A549 (cell line): Measurements from ENCODE around the gene ARAP1. TPM values are rescaled to one million over a fixed set of nuclear protein-coding genes. Genes with fewer than 3 reads are reported as not detected.

Source experiments
- ATAC-seq, 2 experiments: fragments of 200-7000 bp in 1 of 2; fragments of >200 bp in 1 of 2; cut with Nextera tagmentation in 1 of 2; cut with Tn5 transposase in 1 of 2; 3 replicates each; pipeline versions ENCODE4 v1.8.0 to v1.9.1; 2018 to 2020; ENCODE audit warnings: mild to moderate bottlenecking in 1 of 2, moderate library complexity in 1 of 2
- CTCF ChIA-PET: fragments of 300-600 bp; sonication (Branson Sonifier 250); formaldehyde crosslinking; extraction: SDS; loops from one replicate; lab custom pipeline; 2021; ENCODE audit warnings: antibody characterized with exemption, inconsistent platforms; lab: Yijun Ruan, JAX
- POLR2A ChIA-PET: fragments of 350-600 bp; formaldehyde crosslinking; extraction: SDS; loops from one replicate; lab custom pipeline; 2021; ENCODE audit warnings: antibody characterized with exemption, inconsistent platforms; lab: Yijun Ruan, JAX
- DNase-seq, 2 experiments: peaks; one replicate each; pipeline versions ENCODE4 v3.0.0 to v3.0.0-alpha.2; 2011 to 2016; ENCODE audit warnings: low read depth in 1 of 2, low spot score in 1 of 2
- FAIRE-seq: peaks from 2 replicates; lab custom pipeline; 2011; peaks lifted over from hg19 to GRCh38; lab: Jason Lieb, UNC
- H3K27ac ChIP-seq, 2 experiments: fragments of >200 bp; sonication (Bioruptor Twin); formaldehyde crosslinking; 3 replicates each; pipeline ENCODE4 v1.5.1; 2016 to 2017
- H3K4me1 ChIP-seq: fragments of >200 bp; sonication (Bioruptor Twin); formaldehyde crosslinking; 3 replicates; pipeline ENCODE4 v1.6.1; 2016
- H3K4me2 ChIP-seq: fragments of >200 bp; sonication (Bioruptor Twin); formaldehyde crosslinking; 3 replicates; pipeline ENCODE4 v1.6.1; 2016
- H3K4me3 ChIP-seq: fragments of >200 bp; sonication (Bioruptor Twin); formaldehyde crosslinking; 3 replicates; pipeline ENCODE4 v1.5.1; 2016
- H3K9me3 ChIP-seq: fragments of >200 bp; sonication (Bioruptor Twin); formaldehyde crosslinking; 3 replicates; pipeline ENCODE4 v1.6.1; 2016
- CBX2 ChIP-seq: fragments of 200-600 bp; sonication (generic); IDR thresholded peaks from 2 replicates; pipeline ENCODE4 v1.6.1; 2016; ENCODE audit warnings: low read depth, mild to moderate bottlenecking, borderline replicate concordance
- CHD4 ChIP-seq: fragments of 200-600 bp; sonication (generic); IDR thresholded peaks from 2 replicates; pipeline ENCODE4 v1.6.1; 2016; ENCODE audit warnings: antibody characterized with exemption, mild to moderate bottlenecking, borderline replicate concordance
- CTCF ChIP-seq: fragments of >200 bp; sonication (Bioruptor Twin); formaldehyde crosslinking; IDR thresholded peaks from 3 replicates; pipeline ENCODE4 v1.5.1; 2016
- E2F6 ChIP-seq: IDR thresholded peaks from 2 replicates; pipeline ENCODE4 v1.6.1; 2012; ENCODE audit warnings: low read depth, borderline replicate concordance
- EHMT2 ChIP-seq: fragments of 200-600 bp; sonication (generic); IDR thresholded peaks from 2 replicates; pipeline ENCODE4 v1.6.1; 2016; ENCODE audit warnings: antibody characterized with exemption, low read depth, mild to moderate bottlenecking, moderate library complexity
- FOSL2 ChIP-seq, 2 experiments: fragments of 450-650 bp in 1 of 2; fragments of >200 bp in 1 of 2; sonication (Bioruptor Twin) in 1 of 2; formaldehyde crosslinking; IDR thresholded peaks; 2 replicates each; pipeline versions ENCODE4 v1.5.0 to v1.6.1; 2016 to 2020; ENCODE audit warnings: mild to moderate bottlenecking in 1 of 2, moderate library complexity in 1 of 2
- FOXS1 ChIP-seq: fragments of 250-450 bp; sonication (Bioruptor Pico); IDR thresholded peaks from 2 replicates; pipeline ENCODE4 v1.5.0; 2020; ENCODE audit warnings: mild to moderate bottlenecking, moderate library complexity
- HOXA7 ChIP-seq: fragments of 250-450 bp; sonication (Bioruptor Pico); IDR thresholded peaks from 2 replicates; pipeline ENCODE4 v1.5.0; 2020; ENCODE audit warnings: mild to moderate bottlenecking, moderate library complexity
- JUN ChIP-seq, 2 experiments: fragments of >200 bp; sonication (Bioruptor Twin); formaldehyde crosslinking; IDR thresholded peaks; 2 replicates in 1 of 2; 3 replicates in 1 of 2; pipeline ENCODE4 v1.6.1; 2016 to 2017
- KDM1A ChIP-seq: fragments of 200-600 bp; sonication (generic); IDR thresholded peaks from 2 replicates; pipeline ENCODE4 v1.6.1; 2016; ENCODE audit warnings: low read depth, mild to moderate bottlenecking
- KDM5A ChIP-seq: fragments of 200-600 bp; sonication (generic); IDR thresholded peaks from 2 replicates; pipeline ENCODE4 v1.6.1; 2016; ENCODE audit warnings: antibody characterized with exemption, mild to moderate bottlenecking
- MYC ChIP-seq: IDR thresholded peaks from 2 replicates; pipeline ENCODE4 v1.6.1; 2012; ENCODE audit warnings: mild to moderate bottlenecking, inconsistent platforms, low read length, improper control_type of control experiment, borderline replicate concordance
- RAD21 ChIP-seq, 2 experiments: fragments of >200 bp in 1 of 2; sonication (Bioruptor Twin) in 1 of 2; formaldehyde crosslinking in 1 of 2; IDR thresholded peaks in 1 of 2; conservative IDR thresholded peaks in 1 of 2; 2 replicates in 1 of 2; 3 replicates in 1 of 2; pipeline ENCODE4 v1.6.1; 2012 to 2018; ENCODE audit warnings: inconsistent platforms in 1 of 2
- RARB ChIP-seq: fragments of 250-450 bp; sonication (Bioruptor Pico); IDR thresholded peaks from 2 replicates; pipeline ENCODE4 v1.8.0; 2021; ENCODE audit warnings: mild to moderate bottlenecking, moderate library complexity
- RCOR1 ChIP-seq: fragments of 150-350 bp; IDR thresholded peaks from 2 replicates; pipeline ENCODE4 v1.6.1; 2014; ENCODE audit warnings: antibody characterized with exemption, low read length, low read depth
- RNF2 ChIP-seq: fragments of 200-600 bp; sonication (generic); IDR thresholded peaks from 2 replicates; pipeline ENCODE4 v1.6.1; 2016; ENCODE audit warnings: low read depth, mild to moderate bottlenecking, antibody characterized with exemption, moderate library complexity, borderline replicate concordance
- SMC3 ChIP-seq: fragments of >200 bp; sonication (Bioruptor Twin); formaldehyde crosslinking; IDR thresholded peaks from 3 replicates; pipeline ENCODE4 v1.6.1; 2018; ENCODE audit warnings: inconsistent platforms
- SREBF2 ChIP-seq: fragments of 450-650 bp; IDR thresholded peaks from 2 replicates; pipeline ENCODE4 v1.6.1; 2014; ENCODE audit warnings: mild to moderate bottlenecking, moderate library complexity
- TP53 ChIP-seq: fragments of 250-450 bp; sonication (Bioruptor Pico); IDR thresholded peaks from 2 replicates; pipeline ENCODE4 v1.5.0; 2021; ENCODE audit warnings: mild to moderate bottlenecking, moderate library complexity
- ZC3H11A ChIP-seq: fragments of 450-650 bp; IDR thresholded peaks from 2 replicates; pipeline ENCODE4 v1.6.1; 2014; ENCODE audit warnings: antibody characterized with exemption, mild to moderate bottlenecking
- WGBS: methylation state at CpG from one replicate; pipeline ENCODE4 v1.1.6; 2017; ENCODE audit errors: missing lambda C conversion rate; 5-methylcytosine and 5-hydroxymethylcytosine counted together
- polyA plus RNA-seq, 4 experiments: library from polyadenylated mRNA; depleted of rRNA in 3 of 4; stranded (reverse); fragments of >200 nt; fragmentation: RNase III in 1 of 4; extraction: RNeasy Plus Mini Kit Qiagen cat#74134 plus additional on column Dnase treatment in 1 of 4; gene quantifications; 2 replicates in 3 of 4; 3 replicates in 1 of 4; pipeline ENCODE4 v1.2.3, GENCODE V29; 2011 to 2017
- TF ChIP-seq, protein P1 (sequence below): IDR thresholded peaks from 2 replicates; pipeline ENCODE4 v1.6.1; 2012

The ARAP1 gene
- polyA plus RNA-seq, 2 of the 4 experiments (the other 2 are of a cell fraction) = 29.5 to 30.1 TPM

GRCh38 chr11:72643547-72643946, 108.7 kb downstream of the ARAP1 start (continued):
- TF ChIP-seq ZC3H11A (no peak), TP53 (CRISPR knock-in tag) (no peak), FOSL2 (IDR thresholded peaks at IDR 0.05) (peak; percentile 87), FOSL2 (CRISPR knock-in tag; IDR thresholded peaks at IDR 0.05) (peak; percentile 84), RARB (no peak), EHMT2 (no peak), RCOR1 (no peak), CBX2 (no peak)

GRCh38 chr11:72642884-72643522, 109.2 kb downstream of the ARAP1 start:
- peak; percentile 96 for TF ChIP-seq CTCF
- no peak for TF ChIP-seq HOXA7
- TF ChIP-seq FOXS1 (CRISPR knock-in tag) = no peak
- no peak for TF ChIP-seq EHMT2
- TF ChIP-seq FOSL2 (IDR thresholded peaks at IDR 0.05) = no peak
- no peak for TF ChIP-seq FOSL2 (CRISPR knock-in tag; IDR thresholded peaks at IDR 0.05)
- TF ChIP-seq RNF2 = peak; percentile 48; the same call in 1 of the 2 replicates
- TF ChIP-seq SMC3 = peak; percentile 84
- TF ChIP-seq, protein P1, sequence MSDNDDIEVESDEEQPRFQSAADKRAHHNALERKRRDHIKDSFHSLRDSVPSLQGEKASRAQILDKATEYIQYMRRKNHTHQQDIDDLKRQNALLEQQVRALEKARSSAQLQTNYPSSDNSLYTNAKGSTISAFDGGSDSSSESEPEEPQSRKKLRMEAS = peak; percentile 92
- no peak for TF ChIP-seq RARB
- TF ChIP-seq JUN (IDR thresholded peaks at IDR 0.05) = peak in 1 of 2 experiments; percentile 4; a peak in 2 of 5 replicates
- no peak for TF ChIP-seq KDM5A
- TF ChIP-seq MYC = 0 out of 2 replicates have a peak, but pooled peaks have one; percentile 22
- no peak for TF ChIP-seq SREBF2
- no peak for TF ChIP-seq CHD4
- no peak for TF ChIP-seq KDM1A
- peak; percentile 64 to 88 for TF ChIP-seq RAD21 (conservative IDR thresholded peaks at IDR 0.05 in 1 of 2, IDR thresholded peaks at IDR 0.05 in 1 of 2)
- peak; percentile 88 for TF ChIP-seq E2F6
- 4% methylated on average over 23 of the region's 59 CpGs for WGBS
- H3K4me1 ChIP-seq = peaks cover 16% of the 10 kb centered on the region
- H3K27ac ChIP-seq = peak overlapping the region; percentile 58 to 91
- H3K9me3 ChIP-seq = no peaks in the 10 kb centered on the region
- peak overlapping the region; percentile 100 for H3K4me2 ChIP-seq
- DNase-seq (peak; percentile 65 to 80), ATAC-seq (peak; percentile 59 to 86), FAIRE-seq (no peak)
- POLR2A ChIA-PET = interaction anchor here (1.2 kb wide), 2 partner anchors 44 to 53 kb away, joined by 3 to 5 read pairs; no protein-coding TSS in a partner anchor
- H3K4me3 ChIP-seq = peak overlapping the region; percentile 68
- CTCF ChIA-PET = interaction anchor here (0.7 to 13.1 kb wide), 35 partner anchors 10 to 207 kb away, joined by 3 to 171 read pairs (median 5); no protein-coding TSS in a partner anchor
